WERI-Rb-1 (cell line): ENCODE results near the gene POLR2M.

Experiments
- DNase-seq: peaks from one replicate; pipeline ENCODE4 v3.0.0-alpha.2; 2020
- H3K27ac ChIP-seq: fragments of 250-450 bp; sonication (Bioruptor Pico); 2 replicates; pipeline ENCODE4 v1.5.1; 2020; ENCODE audit warnings: mild to moderate bottlenecking, moderate library complexity
- H3K27me3 ChIP-seq: fragments of 250-450 bp; sonication (Bioruptor Pico); 2 replicates; pipeline ENCODE4 v1.5.1; 2021; ENCODE audit warnings: mild to moderate bottlenecking, low read depth, moderate library complexity; ENCODE audit not compliant: insufficient read depth, severe bottlenecking
- H3K36me3 ChIP-seq: fragments of 250-450 bp; sonication (Bioruptor Pico); 2 replicates; pipeline ENCODE4 v1.5.1; 2020; ENCODE audit warnings: mild to moderate bottlenecking, moderate library complexity
- H3K4me3 ChIP-seq: 2 replicates; pipeline ENCODE4 v1.5.1; 2011; ENCODE audit warnings: low read depth, mild to moderate bottlenecking, control low read depth, low read length
- H3K9me3 ChIP-seq: fragments of 250-450 bp; sonication (Bioruptor Pico); 2 replicates; pipeline ENCODE4 v1.5.1; 2021; ENCODE audit warnings: mild to moderate bottlenecking, moderate library complexity; ENCODE audit not compliant: severe bottlenecking
- CTCF ChIP-seq: IDR thresholded peaks from 2 replicates; pipeline ENCODE4 v1.5.1; 2011; ENCODE audit warnings: low read depth, mild to moderate bottlenecking, control low read depth, inconsistent platforms, low read length

The POLR2M gene

GRCh38 chr15:57675481-57676181 is 30.9 kb upstream of the POLR2M start:
- Histone ChIP-seq H3K4me3 (no peak overlapping the region), H3K27me3 (no peaks in the 10 kb centered on the region), H3K36me3 (no peaks in the 10 kb centered on the region), H3K27ac (no peak overlapping the region), H3K9me3 (no peaks in the 10 kb centered on the region)
- no peak for TF ChIP-seq CTCF
- no peak for DNase-seq

GRCh38 chr15:57676585-57676984 is 29.9 kb upstream of the POLR2M start:
- H3K36me3 ChIP-seq = no peaks in the 10 kb centered on the region
- no peaks in the 10 kb centered on the region for H3K27me3 ChIP-seq
- no peak overlapping the region for H3K27ac ChIP-seq
- DNase-seq = no peak
- no peaks in the 10 kb centered on the region for H3K9me3 ChIP-seq
- H3K4me3 ChIP-seq = no peak overlapping the region
- TF ChIP-seq CTCF = no peak

DNA sequence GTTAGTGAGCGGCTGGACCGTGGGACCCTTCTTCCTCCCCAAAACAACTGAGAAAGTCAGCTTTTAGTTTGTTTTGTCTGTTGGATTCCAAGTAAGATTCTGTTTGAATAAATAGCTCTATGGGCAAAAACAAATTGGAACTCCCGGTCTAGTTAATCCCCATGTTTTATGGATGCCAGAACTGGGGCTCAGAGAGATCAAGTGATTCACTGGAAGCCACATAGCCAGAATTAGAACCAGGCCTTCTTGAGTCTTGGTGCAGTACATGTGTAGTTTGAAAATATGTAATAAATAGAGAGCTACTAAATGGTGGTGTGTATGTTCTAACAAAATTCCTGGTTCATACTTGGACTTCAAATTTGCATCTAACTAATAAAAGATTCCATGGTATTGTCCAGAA is 29.3 kb upstream of the POLR2M start:
- Histone ChIP-seq H3K9me3 (no peaks in the 10 kb centered on the region), H3K27me3 (no peaks in the 10 kb centered on the region), H3K36me3 (no peaks in the 10 kb centered on the region), H3K27ac (no peak overlapping the region), H3K4me3 (no peak overlapping the region)
- no peak for TF ChIP-seq CTCF
- no peak for DNase-seq

- H3K9me3 ChIP-seq = no peaks in the 10 kb centered on the region
- TF ChIP-seq CTCF = no peak
- H3K4me3 ChIP-seq = no peak overlapping the region
- H3K27me3 ChIP-seq = no peaks in the 10 kb centered on the region
- no peaks in the 10 kb centered on the region for H3K36me3 ChIP-seq
- H3K27ac ChIP-seq = no peak overlapping the region
- no peak for DNase-seq
Observed at GRCh38 chr15:57680021-57680420, 26.5 kb upstream of the POLR2M start.

DNA sequence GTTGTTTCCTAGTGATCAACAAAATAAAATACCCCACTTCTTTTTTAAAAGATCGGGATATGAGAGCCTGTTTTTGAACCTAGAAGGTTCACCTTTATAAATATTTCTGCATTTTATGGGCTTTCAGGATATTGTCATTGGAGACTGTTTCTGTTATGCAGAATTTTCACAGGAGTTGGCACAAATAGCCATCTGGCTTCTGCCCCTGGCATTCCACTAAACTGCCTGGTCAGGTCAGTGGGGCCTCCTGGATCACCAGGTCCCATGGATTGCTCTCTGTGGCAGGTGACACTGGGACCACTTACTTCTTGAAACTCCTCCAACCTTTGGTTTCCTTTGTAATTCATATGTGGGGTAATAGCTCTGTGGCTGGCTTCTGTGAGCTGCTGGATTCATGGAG is 25.5 kb upstream of the POLR2M start:
- Histone ChIP-seq H3K36me3 (no peaks in the 10 kb centered on the region), H3K27me3 (no peaks in the 10 kb centered on the region), H3K27ac (no peak overlapping the region), H3K4me3 (no peak overlapping the region), H3K9me3 (no peaks in the 10 kb centered on the region)
- DNase-seq = no peak
- no peak for TF ChIP-seq CTCF

DNA sequence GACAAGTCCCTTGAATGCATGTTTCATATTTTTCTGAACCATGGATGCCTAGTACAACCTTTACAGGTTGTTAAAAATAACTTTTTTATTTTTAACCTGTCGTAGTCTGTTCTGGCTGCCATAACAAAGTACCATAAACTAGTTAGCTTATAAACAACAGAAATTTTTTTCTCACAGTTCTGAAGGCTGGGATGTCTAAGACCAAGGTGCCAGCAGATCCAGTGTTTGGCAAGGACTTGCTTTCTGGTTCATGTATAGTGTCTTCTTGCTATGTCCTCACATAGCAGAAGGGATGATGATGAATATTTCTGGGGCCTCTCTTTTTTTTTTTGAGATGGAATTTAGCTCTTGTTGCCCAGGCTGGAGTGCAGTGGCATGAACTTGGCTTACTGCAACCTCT is 23.0 kb upstream of the POLR2M start:
- H3K9me3 ChIP-seq = no peaks in the 10 kb centered on the region
- H3K4me3 ChIP-seq = no peak overlapping the region
- TF ChIP-seq CTCF = no peak
- no peak overlapping the region for H3K27ac ChIP-seq
- H3K36me3 ChIP-seq = no peaks in the 10 kb centered on the region
- no peak for DNase-seq
- H3K27me3 ChIP-seq = no peaks in the 10 kb centered on the region
